Tibial nerve (tissue), 4 donors: ENCODE measurements around the gene SLC29A3. TPM values are rescaled to one million over a fixed set of nuclear protein-coding genes. Genes with fewer than 3 reads are reported as not detected.

Experiments
- DNase-seq, 2 donors: peaks; one replicate each; pipeline ENCODE4 v3.0.0-alpha.2; 2019; ENCODE audit warnings: low spot score in 2 of 2
- H3K27ac ChIP-seq, 4 donors: fragments of 200-600 bp; sonication (generic) in 3 of 4; one replicate each; pipeline ENCODE4 v1.5.1; 2017 to 2019; ENCODE audit warnings: mild to moderate bottlenecking in 1 of 4
- H3K27me3 ChIP-seq, 2 donors: fragments of 200-600 bp; sonication (generic) in 1 of 2; one replicate each; pipeline versions ENCODE4 v1.5.1 to v1.6.0; 2017 to 2019
- H3K36me3 ChIP-seq, 3 donors: fragments of 200-600 bp; sonication (generic); one replicate each; pipeline ENCODE4 v1.5.1; 2018 to 2019
- H3K4me1 ChIP-seq, 4 donors: fragments of 200-600 bp; sonication (generic) in 3 of 4; one replicate each; pipeline ENCODE4 v1.5.1; 2017 to 2019
- H3K4me3 ChIP-seq, 4 donors: fragments of 200-600 bp; sonication (generic) in 3 of 4; one replicate each; pipeline ENCODE4 v1.5.1; 2017 to 2019; ENCODE audit warnings: mild to moderate bottlenecking in 1 of 4, moderate library complexity in 1 of 4
- H3K9me3 ChIP-seq, 4 donors: fragments of 200-600 bp; sonication (generic) in 3 of 4; one replicate each; pipeline ENCODE4 v1.5.1; 2017 to 2019
- EP300 ChIP-seq, 2 donors: sonication (generic); formaldehyde crosslinking; IDR thresholded peaks; one replicate each; pipeline ENCODE4 v1.6.1; 2017; ENCODE audit warnings: antibody characterized with exemption in 2 of 2, mild to moderate bottlenecking in 1 of 2
- POLR2A ChIP-seq, 2 donors: fragments of 450-650 bp; IDR thresholded peaks; one replicate each; pipeline ENCODE4 v1.6.1; 2017; ENCODE audit warnings: antibody characterized with exemption in 2 of 2, mild to moderate bottlenecking in 2 of 2, moderate library complexity in 2 of 2
- WGBS, 2 donors: methylation state at CpG; one replicate each; pipeline ENCODE4 v1.1.5; 2018; 5-methylcytosine and 5-hydroxymethylcytosine counted together
- total RNA-seq, 4 donors: library from RNA; depleted of rRNA; stranded (reverse); fragments of >200 nt; gene quantifications; one replicate each; pipeline ENCODE4 v1.1.0, GENCODE V29; 2016
- TF ChIP-seq, protein P1 (sequence below), 5 experiments: fragments of 200-600 bp in 3 of 5; fragments of 450-650 bp in 2 of 5; sonication (generic) in 3 of 5; IDR thresholded peaks; one replicate each; pipeline ENCODE4 v1.5.1; 2016 to 2019; ENCODE audit warnings: antibody characterized with exemption in 5 of 5, mild to moderate bottlenecking in 3 of 5, moderate library complexity in 2 of 5

SLC29A3 gene
- total RNA-seq, 4 donors from 2014 or later, result 6.5 to 10.1 (median 7.4) TPM

DNA sequence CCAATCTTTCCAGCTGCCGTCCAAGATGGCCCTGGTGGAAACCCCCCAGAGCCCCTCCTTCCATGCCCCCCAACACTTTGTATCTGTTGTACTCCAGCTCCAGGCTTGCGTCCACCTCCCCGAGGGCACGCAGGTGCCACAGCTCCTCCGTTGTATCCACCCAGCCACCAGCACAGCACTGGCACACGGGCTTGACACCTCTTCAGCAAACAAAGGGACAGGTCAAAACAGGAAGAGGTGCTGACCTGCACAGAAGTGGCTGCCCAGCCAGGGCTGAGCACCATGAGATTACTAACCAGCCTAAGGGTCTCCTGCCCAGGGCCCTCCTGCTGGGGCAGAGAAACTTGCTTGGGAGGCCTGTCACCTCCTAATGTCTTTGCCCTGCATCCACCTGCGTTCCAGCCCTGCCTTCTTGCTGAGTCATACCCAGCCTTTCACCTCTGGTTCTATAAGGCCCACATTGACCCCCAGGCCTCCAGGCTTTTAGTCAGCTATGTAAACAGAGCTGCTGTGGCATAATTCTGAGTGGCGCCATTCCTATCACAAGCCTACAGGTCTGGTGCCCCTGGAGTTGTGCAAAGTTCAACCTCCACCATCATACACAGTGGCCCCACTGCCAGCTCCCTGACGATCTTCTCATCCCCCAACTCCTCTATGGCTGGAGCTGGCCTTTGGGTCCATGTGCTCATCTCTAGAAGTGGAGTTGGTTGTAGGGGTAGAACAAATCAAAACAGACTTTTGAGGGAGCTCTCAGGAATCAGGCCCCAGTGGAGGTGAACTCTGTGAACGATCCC is 20.9 kb downstream of the SLC29A3 start:
- DNase-seq, result no peak

DNA sequence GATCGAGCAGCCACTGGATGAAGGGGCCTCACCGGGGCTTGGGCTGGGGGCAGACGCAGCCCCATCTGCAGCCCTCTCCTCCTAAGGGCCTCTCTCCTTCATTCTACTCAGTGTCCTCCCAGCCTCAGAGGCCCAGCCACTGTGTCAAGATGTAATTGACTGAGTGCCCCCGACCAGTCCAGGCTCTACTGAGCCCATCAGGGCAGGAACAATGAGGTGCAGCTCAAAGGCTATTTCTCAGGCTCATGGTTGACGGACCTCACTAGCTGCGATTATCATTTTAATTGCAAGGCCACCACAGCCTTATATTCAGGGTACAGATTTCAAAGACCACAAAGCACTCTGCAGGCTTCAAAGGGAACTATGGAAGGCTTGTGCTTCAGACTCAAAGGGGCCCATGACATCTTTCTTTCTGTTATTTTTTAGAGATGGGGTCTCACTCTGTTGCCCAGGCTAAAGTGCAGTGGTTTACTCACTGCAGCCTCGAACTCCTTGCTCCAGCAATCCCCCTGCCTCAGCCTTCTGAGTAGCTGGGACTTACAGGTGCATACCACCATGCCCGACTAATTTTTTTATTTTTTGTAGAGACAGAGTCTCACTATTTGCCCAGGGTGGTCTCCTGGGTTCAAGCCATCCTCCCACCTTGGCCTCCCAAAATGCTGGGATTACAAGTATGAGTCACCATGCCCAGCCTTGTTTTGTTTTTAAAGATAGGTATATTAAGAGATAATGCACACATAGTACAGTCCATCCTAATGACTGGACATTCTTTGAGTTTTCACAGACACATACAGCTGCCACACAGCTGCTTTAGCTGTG is 23.7 kb downstream of the SLC29A3 start:
- no peak overlapping the region for H3K27ac ChIP-seq
- no peak overlapping the region for H3K4me3 ChIP-seq
- peaks cover 0 to 31% (median 0%) of the 10 kb centered on the region in 3 donors for H3K36me3 ChIP-seq
- no peaks in the 10 kb centered on the region for H3K9me3 ChIP-seq
- WGBS, 2 donors, result 89 to 91% methylated on average over 8 of the region's 8 CpGs
- peaks cover 0 to 19% (median 0%) of the 10 kb centered on the region in 4 donors for H3K4me1 ChIP-seq
- no peak for TF ChIP-seq POLR2A (IDR thresholded peaks at IDR 0.05)
- no peak for TF ChIP-seq EP300 (IDR thresholded peaks at IDR 0.05)
- TF ChIP-seq, protein P1, sequence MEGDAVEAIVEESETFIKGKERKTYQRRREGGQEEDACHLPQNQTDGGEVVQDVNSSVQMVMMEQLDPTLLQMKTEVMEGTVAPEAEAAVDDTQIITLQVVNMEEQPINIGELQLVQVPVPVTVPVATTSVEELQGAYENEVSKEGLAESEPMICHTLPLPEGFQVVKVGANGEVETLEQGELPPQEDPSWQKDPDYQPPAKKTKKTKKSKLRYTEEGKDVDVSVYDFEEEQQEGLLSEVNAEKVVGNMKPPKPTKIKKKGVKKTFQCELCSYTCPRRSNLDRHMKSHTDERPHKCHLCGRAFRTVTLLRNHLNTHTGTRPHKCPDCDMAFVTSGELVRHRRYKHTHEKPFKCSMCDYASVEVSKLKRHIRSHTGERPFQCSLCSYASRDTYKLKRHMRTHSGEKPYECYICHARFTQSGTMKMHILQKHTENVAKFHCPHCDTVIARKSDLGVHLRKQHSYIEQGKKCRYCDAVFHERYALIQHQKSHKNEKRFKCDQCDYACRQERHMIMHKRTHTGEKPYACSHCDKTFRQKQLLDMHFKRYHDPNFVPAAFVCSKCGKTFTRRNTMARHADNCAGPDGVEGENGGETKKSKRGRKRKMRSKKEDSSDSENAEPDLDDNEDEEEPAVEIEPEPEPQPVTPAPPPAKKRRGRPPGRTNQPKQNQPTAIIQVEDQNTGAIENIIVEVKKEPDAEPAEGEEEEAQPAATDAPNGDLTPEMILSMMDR (IDR thresholded peaks at IDR 0.05), result no peak
- no peaks in the 10 kb centered on the region for H3K27me3 ChIP-seq
- DNase-seq, result no peak

More for the DNA sequence above, 20.9 kb downstream of the SLC29A3 start:
- Histone ChIP-seq H3K4me1 (peaks cover 0 to 23% (median 0%) of the 10 kb centered on the region in 4 donors), H3K27me3 (no peaks in the 10 kb centered on the region), H3K27ac (no peak overlapping the region), H3K36me3 (peaks cover 0 to 43% (median 0%) of the 10 kb centered on the region in 3 donors), H3K9me3 (no peaks in the 10 kb centered on the region), H3K4me3 (no peak overlapping the region)
- no peak for TF ChIP-seq POLR2A (IDR thresholded peaks at IDR 0.05)
- TF ChIP-seq, protein P1 (IDR thresholded peaks at IDR 0.05), result no peak
- TF ChIP-seq EP300 (IDR thresholded peaks at IDR 0.05), result no peak
- 91 to 95% methylated on average over 10 of the region's 10 CpGs for whole genome bisulfite sequencing, 2 donors

- TF ChIP-seq EP300 (IDR thresholded peaks at IDR 0.05) (peak in 1 of 2 donors; percentile 20), POLR2A (IDR thresholded peaks at IDR 0.05) (no peak)
- Histone ChIP-seq H3K9me3 (no peaks in the 10 kb centered on the region), H3K27ac (no peak overlapping the region), H3K27me3 (no peaks in the 10 kb centered on the region), H3K4me3 (no peak overlapping the region), H3K4me1 (peaks cover 0 to 19% (median 0%) of the 10 kb centered on the region in 4 donors), H3K36me3 (peaks cover 0 to 29% (median 0%) of the 10 kb centered on the region in 3 donors)
- WGBS, 2 donors, result 69 to 70% methylated on average over 5 of the region's 5 CpGs
- peak in 1 of 2 donors; percentile 31 for DNase-seq
Observed at GRCh38 chr10:71343392-71343773, 24.3 kb downstream of the SLC29A3 start.

- DNase-seq, result no peak
- 83 to 89% methylated on average over 9 of the region's 9 CpGs for WGBS, 2 donors
- Histone ChIP-seq H3K4me1 (peaks cover 0 to 19% (median 0%) of the 10 kb centered on the region in 4 donors), H3K4me3 (no peak overlapping the region), H3K36me3 (peaks cover 0 to 26% (median 0%) of the 10 kb centered on the region in 3 donors), H3K27ac (no peak overlapping the region), H3K27me3 (no peaks in the 10 kb centered on the region), H3K9me3 (no peaks in the 10 kb centered on the region)
- TF ChIP-seq EP300 (IDR thresholded peaks at IDR 0.05), result no peak
- TF ChIP-seq, protein P1 (IDR thresholded peaks at IDR 0.05), result no peak
Observed at GRCh38 chr10:71344154-71344925, 25.3 kb downstream of the SLC29A3 start.

- Histone ChIP-seq H3K27me3 (no peaks in the 10 kb centered on the region), H3K9me3 (no peaks in the 10 kb centered on the region), H3K4me3 (no peak overlapping the region), H3K27ac (no peak overlapping the region), H3K4me1 (peaks cover 0 to 19% (median 0%) of the 10 kb centered on the region in 4 donors), H3K36me3 (peaks cover 0 to 19% (median 0%) of the 10 kb centered on the region in 3 donors)
- DNase-seq, result no peak
- TF ChIP-seq, protein P1 (IDR thresholded peaks at IDR 0.05), result no peak
- no peak for TF ChIP-seq POLR2A (IDR thresholded peaks at IDR 0.05)
- TF ChIP-seq EP300 (IDR thresholded peaks at IDR 0.05), result no peak
- 57 to 71% methylated on average over 3 of the region's 3 CpGs for WGBS, 2 donors
Observed at GRCh38 chr10:71344993-71345480, 26.0 kb downstream of the SLC29A3 start.
